Right atrium auricular region (tissue), 2 donors: ENCODE results near the gene PSME1. TPM values are rescaled to one million over a fixed set of nuclear protein-coding genes. Genes with fewer than 3 reads are reported as not detected.

Experiments used
- DNase-seq: peaks from one replicate; pipeline ENCODE4 v3.0.0-alpha.2; 2019; ENCODE audit warnings: low spot score
- H3K27ac ChIP-seq, 2 donors: fragments of 200-600 bp; sonication (generic); 1 replicate in 1 of 2; 2 replicates in 1 of 2; pipeline ENCODE4 v1.5.1; 2016 to 2019
- H3K27me3 ChIP-seq, 2 donors: fragments of 200-600 bp; sonication (generic); one replicate each; pipeline versions ENCODE4 v1.5.1 to v1.6.0; 2017 to 2019
- H3K36me3 ChIP-seq: fragments of 200-600 bp; sonication (generic); one replicate; pipeline ENCODE4 v1.5.1; 2016
- H3K4me1 ChIP-seq, 2 donors: fragments of 200-600 bp; sonication (generic); one replicate each; pipeline versions ENCODE4 v1.5.1 to v1.6.0; 2017 to 2019
- H3K4me3 ChIP-seq, 2 donors: fragments of 200-600 bp; sonication (generic); 1 replicate in 1 of 2; 2 replicates in 1 of 2; pipeline ENCODE4 v1.5.1; 2017 to 2019; ENCODE audit warnings: mild to moderate bottlenecking in 1 of 2, moderate library complexity in 1 of 2
- H3K9me3 ChIP-seq, 2 donors: fragments of 200-600 bp; sonication (generic); one replicate each; pipeline ENCODE4 v1.5.1; 2019
- total RNA-seq, 2 donors: library from RNA; depleted of rRNA; stranded (reverse); fragments of >200 nt; gene quantifications; one replicate each; pipeline ENCODE4 v1.1.0, GENCODE V29; 2016
- TF ChIP-seq, protein P1 (sequence below), 2 donors: fragments of 200-600 bp; sonication (generic); IDR thresholded peaks; one replicate each; pipeline ENCODE4 v1.5.1; 2019; ENCODE audit warnings: antibody characterized with exemption in 2 of 2

The PSME1 gene
- total RNA-seq, 2 donors from 2014 or later, result 72.9 to 112 TPM

DNA sequence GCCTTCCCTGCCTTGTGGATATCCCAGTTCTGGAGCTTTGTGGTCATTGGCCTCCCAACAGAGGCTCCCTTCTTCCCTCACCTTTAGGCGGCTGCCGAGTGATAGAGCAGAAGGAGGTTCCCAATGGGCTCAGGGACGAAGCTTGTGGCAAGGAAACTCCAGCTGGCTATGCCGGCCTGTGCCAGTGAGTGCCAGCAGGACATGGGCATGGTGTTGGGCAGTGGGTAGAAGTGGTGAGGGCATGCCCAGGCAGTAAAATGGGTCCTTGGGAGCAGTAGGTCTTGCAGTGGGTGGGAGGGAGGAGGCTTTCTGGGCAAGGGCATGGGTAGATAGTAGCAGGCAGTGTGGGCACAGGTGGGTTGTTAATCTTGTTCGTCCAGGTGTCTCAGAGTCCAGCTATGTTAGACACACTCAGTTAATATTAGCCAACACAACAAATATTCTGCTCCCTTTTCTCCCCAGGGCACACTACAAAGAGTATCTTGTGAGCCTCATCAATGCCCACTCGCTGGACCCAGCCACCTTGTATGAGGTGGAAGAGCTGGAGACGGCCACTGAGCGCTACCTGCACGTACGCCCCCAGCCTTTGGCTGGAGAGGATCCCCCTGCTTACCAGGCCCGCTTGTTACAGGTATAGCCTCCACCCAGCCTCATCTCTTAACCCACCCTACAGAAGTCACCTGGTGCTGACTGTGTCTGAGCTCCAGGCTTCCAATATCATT lies 23.9 kb downstream of the PSME1 start:
- DNase-seq, result no peak
- TF ChIP-seq, protein P1, sequence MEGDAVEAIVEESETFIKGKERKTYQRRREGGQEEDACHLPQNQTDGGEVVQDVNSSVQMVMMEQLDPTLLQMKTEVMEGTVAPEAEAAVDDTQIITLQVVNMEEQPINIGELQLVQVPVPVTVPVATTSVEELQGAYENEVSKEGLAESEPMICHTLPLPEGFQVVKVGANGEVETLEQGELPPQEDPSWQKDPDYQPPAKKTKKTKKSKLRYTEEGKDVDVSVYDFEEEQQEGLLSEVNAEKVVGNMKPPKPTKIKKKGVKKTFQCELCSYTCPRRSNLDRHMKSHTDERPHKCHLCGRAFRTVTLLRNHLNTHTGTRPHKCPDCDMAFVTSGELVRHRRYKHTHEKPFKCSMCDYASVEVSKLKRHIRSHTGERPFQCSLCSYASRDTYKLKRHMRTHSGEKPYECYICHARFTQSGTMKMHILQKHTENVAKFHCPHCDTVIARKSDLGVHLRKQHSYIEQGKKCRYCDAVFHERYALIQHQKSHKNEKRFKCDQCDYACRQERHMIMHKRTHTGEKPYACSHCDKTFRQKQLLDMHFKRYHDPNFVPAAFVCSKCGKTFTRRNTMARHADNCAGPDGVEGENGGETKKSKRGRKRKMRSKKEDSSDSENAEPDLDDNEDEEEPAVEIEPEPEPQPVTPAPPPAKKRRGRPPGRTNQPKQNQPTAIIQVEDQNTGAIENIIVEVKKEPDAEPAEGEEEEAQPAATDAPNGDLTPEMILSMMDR (IDR thresholded peaks at IDR 0.05), result no peak
- H3K4me1 ChIP-seq, result peaks cover 0 to 30% of the 10 kb centered on the region in 2 donors
- H3K4me3 ChIP-seq, result no peak overlapping the region
- H3K27me3 ChIP-seq, result no peaks in the 10 kb centered on the region
- peak overlapping the region in 1 of 2 donors; percentile 96 for H3K27ac ChIP-seq
- no peaks in the 10 kb centered on the region for H3K9me3 ChIP-seq
- peaks cover 71% of the 10 kb centered on the region for H3K36me3 ChIP-seq

DNA sequence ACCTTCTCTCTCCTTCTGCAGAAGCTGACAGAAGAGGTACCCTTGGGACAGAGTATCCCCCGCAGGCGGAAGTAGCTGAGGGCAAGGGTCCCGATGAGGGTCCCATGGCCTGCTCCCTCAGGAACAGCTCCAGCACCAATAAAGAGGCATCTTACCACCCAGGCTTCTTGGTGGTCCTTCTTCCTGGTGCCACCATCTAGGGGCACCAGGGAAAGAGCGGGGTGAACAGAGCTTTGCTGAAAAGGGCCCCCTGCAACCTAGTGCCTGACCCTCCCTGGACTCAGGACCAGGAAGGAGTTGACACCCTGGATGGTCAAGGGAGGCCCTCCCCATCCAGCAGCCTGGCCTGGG lies 24.5 kb downstream of the PSME1 start:
- Histone ChIP-seq H3K27me3 (no peaks in the 10 kb centered on the region), H3K9me3 (no peaks in the 10 kb centered on the region), H3K36me3 (peaks cover 71% of the 10 kb centered on the region), H3K4me3 (no peak overlapping the region), H3K27ac (peak overlapping the region; percentile 96), H3K4me1 (peaks cover 0 to 30% of the 10 kb centered on the region in 2 donors)
- no peak for DNase-seq
- TF ChIP-seq, protein P1 (IDR thresholded peaks at IDR 0.05), result no peak

DNA sequence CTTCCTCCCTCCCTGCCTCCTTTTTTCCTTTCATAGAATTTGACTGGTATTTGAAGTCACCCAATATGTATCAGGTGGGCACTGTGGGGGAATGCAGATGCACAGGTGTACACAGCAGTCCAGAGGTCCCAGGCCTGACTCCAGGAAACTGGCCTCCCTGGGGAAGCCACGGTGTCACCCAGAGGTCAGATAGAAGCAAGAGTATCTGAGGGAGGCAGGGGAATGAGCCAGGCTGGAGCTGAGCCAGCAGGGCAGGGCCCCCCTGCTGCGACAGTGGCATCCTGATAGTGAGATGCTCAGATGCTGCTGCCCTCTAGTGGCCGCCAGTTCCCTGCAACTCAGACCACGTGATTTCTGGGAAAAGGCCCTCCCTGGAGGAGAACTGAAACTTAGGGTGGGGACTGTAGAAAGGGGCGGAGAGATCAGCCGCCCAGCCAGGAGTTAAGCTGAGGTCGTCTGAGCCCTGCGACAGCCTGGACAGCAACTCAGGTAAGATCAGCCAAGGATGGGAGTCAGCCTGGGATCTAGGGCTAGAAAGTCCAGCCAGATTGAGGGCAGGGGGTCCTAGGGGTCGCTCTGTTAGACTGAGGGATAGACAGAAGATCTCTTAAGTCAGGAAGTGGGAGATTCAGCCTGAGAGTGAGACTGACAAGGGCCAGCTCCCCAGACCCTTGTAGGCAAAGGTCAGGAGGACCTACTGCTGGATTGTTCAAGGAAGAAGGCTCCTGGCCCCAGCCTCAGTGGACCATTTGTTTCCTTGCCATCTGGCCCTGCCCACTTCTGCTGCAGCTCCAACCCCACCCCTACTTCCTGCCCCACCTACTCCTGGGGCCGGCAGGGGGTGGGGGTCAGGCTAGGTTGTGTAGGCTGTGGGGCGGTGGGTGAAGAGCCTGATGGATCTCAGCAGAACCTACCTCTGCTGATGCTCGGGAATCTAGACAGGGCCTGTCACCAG lies 25.1 kb downstream of the PSME1 start, which contains the start of gene IRF9:
TSS of gene IRF9 (plus strand) at position 416 of the 955 bp plus-strand sequence. CDS start 880 bp downstream, outside the sequence.
- H3K36me3 ChIP-seq, result peaks cover 71% of the 10 kb centered on the region
- H3K4me3 ChIP-seq, result peak within 1 kb of the TSS; percentile 62 to 68
- no peaks in the 10 kb centered on the region for H3K9me3 ChIP-seq
- peak within 1 kb of the TSS; percentile 96 for H3K27ac ChIP-seq
- peak; percentile 99 for DNase-seq
- peaks cover 0 to 30% of the 10 kb centered on the region in 2 donors for H3K4me1 ChIP-seq
- TF ChIP-seq, protein P1 (IDR thresholded peaks at IDR 0.05), result peak; percentile 90 to 93
- no peaks in the 10 kb centered on the region for H3K27me3 ChIP-seq

DNA sequence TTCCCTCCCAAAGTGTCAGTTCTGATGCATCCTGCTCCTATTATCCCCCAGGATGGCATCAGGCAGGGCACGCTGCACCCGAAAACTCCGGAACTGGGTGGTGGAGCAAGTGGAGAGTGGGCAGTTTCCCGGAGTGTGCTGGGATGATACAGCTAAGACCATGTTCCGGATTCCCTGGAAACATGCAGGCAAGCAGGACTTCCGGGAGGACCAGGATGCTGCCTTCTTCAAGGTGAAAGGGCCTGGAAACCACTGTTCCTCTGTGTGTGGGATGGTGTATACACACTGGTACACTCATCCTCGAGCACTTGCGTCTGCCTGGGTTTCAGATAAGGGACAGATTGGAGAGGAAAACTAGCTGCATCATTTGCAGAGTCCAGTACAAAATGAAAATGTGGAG lies 26.1 kb downstream of the PSME1 start:
- Histone ChIP-seq H3K27me3 (no peaks in the 10 kb centered on the region), H3K4me1 (peaks cover 0 to 30% of the 10 kb centered on the region in 2 donors), H3K4me3 (peak overlapping the region; percentile 62 to 68), H3K9me3 (no peaks in the 10 kb centered on the region), H3K36me3 (peaks cover 71% of the 10 kb centered on the region), H3K27ac (peak overlapping the region; percentile 96)
- TF ChIP-seq, protein P1 (IDR thresholded peaks at IDR 0.05), result no peak
- DNase-seq, result no peak

DNA sequence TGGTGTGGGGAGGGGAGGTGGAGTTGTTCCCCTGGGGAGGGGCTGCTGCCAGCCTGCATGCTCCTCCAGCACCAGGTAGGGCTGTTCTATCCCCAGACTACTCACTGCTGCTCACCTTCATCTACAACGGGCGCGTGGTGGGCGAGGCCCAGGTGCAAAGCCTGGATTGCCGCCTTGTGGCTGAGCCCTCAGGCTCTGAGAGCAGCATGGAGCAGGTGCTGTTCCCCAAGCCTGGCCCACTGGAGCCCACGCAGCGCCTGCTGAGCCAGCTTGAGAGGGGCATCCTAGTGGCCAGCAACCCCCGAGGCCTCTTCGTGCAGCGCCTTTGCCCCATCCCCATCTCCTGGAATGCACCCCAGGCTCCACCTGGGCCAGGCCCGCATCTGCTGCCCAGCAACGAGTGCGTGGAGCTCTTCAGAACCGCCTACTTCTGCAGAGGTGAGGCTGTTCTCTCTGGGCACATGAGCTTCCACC lies 28.6 kb downstream of the PSME1 start:
- H3K27ac ChIP-seq, result no peak overlapping the region
- peaks cover 70% of the 10 kb centered on the region for H3K36me3 ChIP-seq
- no peaks in the 10 kb centered on the region for H3K9me3 ChIP-seq
- DNase-seq, result no peak
- no peak overlapping the region for H3K4me3 ChIP-seq
- H3K4me1 ChIP-seq, result peaks cover 0 to 30% of the 10 kb centered on the region in 2 donors
- no peaks in the 10 kb centered on the region for H3K27me3 ChIP-seq
- TF ChIP-seq, protein P1 (IDR thresholded peaks at IDR 0.05), result no peak
